Measurements from ENCODE around the gene DIP2C. TPM values are rescaled to one million over a fixed set of nuclear protein-coding genes. Genes with fewer than 3 reads are reported as not detected.

The DIP2C gene
- total RNA-seq, 1 donor from 2014 or later = 10.1 TPM

- no peak overlapping the region for H3K27ac ChIP-seq
- no peaks in the 10 kb centered on the region for H3K36me3 ChIP-seq
- no peak overlapping the region for H3K27ac Mint-ChIP-seq
- H3K9me3 Mint-ChIP-seq = peaks cover 7% of the 10 kb centered on the region
- H3K79me2 ChIP-seq (ENCODE audit: low read depth) = peaks cover 93% of the 10 kb centered on the region
- H3K9ac ChIP-seq = no peak overlapping the region
- H3K4me3 Mint-ChIP-seq = no peak overlapping the region
- no peak overlapping the region for H3K4me3 ChIP-seq
- no peaks in the 10 kb centered on the region for H3K9me3 ChIP-seq (ENCODE audit: low read depth)
- H3K27me3 Mint-ChIP-seq (ENCODE audit: insufficient read depth, low read depth) = no peaks in the 10 kb centered on the region
- peaks cover 12% of the 10 kb centered on the region for H3K4me1 Mint-ChIP-seq
- peaks cover 16% of the 10 kb centered on the region for H3K4me1 ChIP-seq
- no peaks in the 10 kb centered on the region for H3K27me3 ChIP-seq
- H3K4me2 ChIP-seq = no peak overlapping the region
- H3F3A ChIP-seq (ENCODE audit: low read depth) = peaks cover 46% of the 10 kb centered on the region
- peaks cover 6% of the 10 kb centered on the region for H3K36me3 Mint-ChIP-seq
- H4K20me1 ChIP-seq (ENCODE audit: low read depth) = peaks cover 75% of the 10 kb centered on the region
- no peak for DNase-seq (ENCODE audit: low spot score)
- H2AFZ ChIP-seq (replicated peaks) = no peak overlapping the region
- TF ChIP-seq EZH2 (IDR thresholded peaks at IDR 0.05) (no peak), CTCF (IDR thresholded peaks at IDR 0.05) (no peak), EZH2phosphoT487 (IDR thresholded peaks at IDR 0.05) (no peak)
These were observed 21.8 kb downstream of the DIP2C start for GRCh38 chr10:667602-668143.

GRCh38 chr10:667096-667495 is 22.4 kb downstream of the DIP2C start:
- peaks cover 19% of the 10 kb centered on the region for H3K4me1 ChIP-seq
- no peak overlapping the region for H3K27ac Mint-ChIP-seq
- H3K9ac ChIP-seq = no peak overlapping the region
- H3K27me3 Mint-ChIP-seq (ENCODE audit: insufficient read depth, low read depth) = no peaks in the 10 kb centered on the region
- no peak overlapping the region for H3K27ac ChIP-seq
- peaks cover 6% of the 10 kb centered on the region for H3K36me3 Mint-ChIP-seq
- no peaks in the 10 kb centered on the region for H3K36me3 ChIP-seq
- no peak for DNase-seq (ENCODE audit: low spot score)
- H3F3A ChIP-seq (ENCODE audit: low read depth) = peaks cover 46% of the 10 kb centered on the region
- H3K27me3 ChIP-seq = no peaks in the 10 kb centered on the region
- peaks cover 18% of the 10 kb centered on the region for H3K4me1 Mint-ChIP-seq
- H3K4me3 ChIP-seq = no peak overlapping the region
- H4K20me1 ChIP-seq (ENCODE audit: low read depth) = peaks cover 75% of the 10 kb centered on the region
- H3K4me2 ChIP-seq = no peak overlapping the region
- peaks cover 93% of the 10 kb centered on the region for H3K79me2 ChIP-seq (ENCODE audit: low read depth)
- H3K9me3 ChIP-seq (ENCODE audit: low read depth) = no peaks in the 10 kb centered on the region
- no peak overlapping the region for H3K4me3 Mint-ChIP-seq
- TF ChIP-seq EZH2 (IDR thresholded peaks at IDR 0.05) (no peak), CTCF (IDR thresholded peaks at IDR 0.05) (no peak), EZH2phosphoT487 (IDR thresholded peaks at IDR 0.05) (no peak)
- H2AFZ ChIP-seq (replicated peaks) = no peak overlapping the region
- H3K9me3 Mint-ChIP-seq = peaks cover 6% of the 10 kb centered on the region

- no peak overlapping the region for H2AFZ ChIP-seq (replicated peaks)
- H3K79me2 ChIP-seq (ENCODE audit: low read depth) = peaks cover 95% of the 10 kb centered on the region
- H3F3A ChIP-seq (ENCODE audit: low read depth) = peaks cover 46% of the 10 kb centered on the region
- peaks cover 24% of the 10 kb centered on the region for H3K4me1 Mint-ChIP-seq
- peaks cover 4% of the 10 kb centered on the region for H3K27me3 Mint-ChIP-seq (ENCODE audit: insufficient read depth, low read depth)
- peaks cover 6% of the 10 kb centered on the region for H3K36me3 Mint-ChIP-seq
- H3K36me3 ChIP-seq = no peaks in the 10 kb centered on the region
- no peaks in the 10 kb centered on the region for H3K27me3 ChIP-seq
- H3K27ac Mint-ChIP-seq = no peak overlapping the region
- H3K27ac ChIP-seq = no peak overlapping the region
- peaks cover 81% of the 10 kb centered on the region for H4K20me1 ChIP-seq (ENCODE audit: low read depth)
- H3K4me2 ChIP-seq = no peak overlapping the region
- H3K4me3 ChIP-seq = no peak overlapping the region
- H3K9ac ChIP-seq = no peak overlapping the region
- peaks cover 26% of the 10 kb centered on the region for H3K4me1 ChIP-seq
- no peaks in the 10 kb centered on the region for H3K9me3 ChIP-seq (ENCODE audit: low read depth)
- TF ChIP-seq CTCF (IDR thresholded peaks at IDR 0.05) = no peak
- H3K4me3 Mint-ChIP-seq = no peak overlapping the region
- no peak for DNase-seq (ENCODE audit: low spot score)
- peaks cover 3% of the 10 kb centered on the region for H3K9me3 Mint-ChIP-seq
These were observed 23.0 kb downstream of the DIP2C start for GRCh38 chr10:666237-667012.

All from neural progenitor cell (in vitro differentiated cells).